Common myeloid progenitor, CD34-positive (primary cell): Measurements from ENCODE around the gene POR.
A peak's percentile ranks its signal among the peaks of the same experiment; 100 is the strongest.
"Not testable (repeated sequence)": the region's sequence is repeated elsewhere in the genome, so short reads cannot be mapped to it uniquely, and the experiment has no call there.

Experiments used
- CTCF ChIA-PET: fragments of 350-600 bp; sonication (Branson Sonifier 250); formaldehyde crosslinking; loops from one replicate; lab custom pipeline; 2021; ENCODE audit warnings: antibody characterized with exemption; lab: Charles Lee
- POLR2A ChIA-PET: fragments of 350-600 bp; sonication (Branson Sonifier 250); formaldehyde crosslinking; loops from one replicate; lab custom pipeline; 2021; ENCODE audit warnings: antibody characterized with exemption; lab: Charles Lee
- DNase-seq, 3 donors: peaks; one replicate each; pipeline versions ENCODE4 v3.0.0 to v3.0.0-alpha.2; 2013
- H3K27ac ChIP-seq, 2 experiments: 1 replicate in 1 of 2; 2 replicates in 1 of 2; pipeline ENCODE4 v1.7.0; 2013; ENCODE audit warnings: inconsistent platforms in 2 of 2, low read length in 2 of 2, mild to moderate bottlenecking in 2 of 2, low read depth in 1 of 2, moderate library complexity in 1 of 2; ENCODE audit not compliant: severe bottlenecking in 2 of 2, insufficient read depth in 1 of 2, poor library complexity in 1 of 2
- H3K27me3 ChIP-seq, 5 experiments: replicated peaks in 2 of 5; 1 replicate in 3 of 5; 2 replicates in 2 of 5; pipeline versions ENCODE4 v1.6.1 to v1.7.0; 2013; ENCODE audit warnings: low read length in 4 of 5, mild to moderate bottlenecking in 2 of 5, moderate library complexity in 2 of 5, inconsistent platforms in 1 of 5; ENCODE audit not compliant: insufficient read depth in 5 of 5, control insufficient read depth in 4 of 5
- H3K36me3 ChIP-seq, 4 experiments: 1 replicate in 2 of 4; 2 replicates in 2 of 4; pipeline versions ENCODE4 v1.6.1 to v1.7.0; 2013; ENCODE audit warnings: low read length in 3 of 4, control low read depth in 1 of 4, mild to moderate bottlenecking in 1 of 4; ENCODE audit not compliant: control insufficient read depth in 4 of 4, insufficient read depth in 4 of 4
- H3K4me1 ChIP-seq, 4 experiments: 1 replicate in 3 of 4; 2 replicates in 1 of 4; pipeline versions ENCODE4 v1.6.1 to v1.7.1; 2013; ENCODE audit warnings: low read length in 3 of 4, mild to moderate bottlenecking in 3 of 4, control low read depth in 1 of 4, inconsistent platforms in 1 of 4, moderate library complexity in 1 of 4; ENCODE audit not compliant: control insufficient read depth in 4 of 4, insufficient read depth in 4 of 4; ENCODE audit errors: control extremely low read depth in 1 of 4
- H3K4me3 ChIP-seq, 7 experiments: 1 replicate in 4 of 7; 2 replicates in 3 of 7; pipeline versions ENCODE4 v1.5.1 to v1.7.0; 2013; ENCODE audit warnings: mild to moderate bottlenecking in 7 of 7, low read length in 6 of 7, moderate library complexity in 6 of 7, inconsistent platforms in 2 of 7, low read depth in 2 of 7, control low read depth in 1 of 7; ENCODE audit not compliant: insufficient read depth in 4 of 7, control insufficient read depth in 1 of 7; ENCODE audit errors: extremely low read depth in 1 of 7
- H3K9me3 ChIP-seq, 5 experiments: 1 replicate in 4 of 5; 2 replicates in 1 of 5; pipeline versions ENCODE4 v1.6.1 to v1.7.1; 2013; ENCODE audit warnings: low read length in 4 of 5, mild to moderate bottlenecking in 2 of 5, inconsistent platforms in 1 of 5, low read depth in 1 of 5, moderate library complexity in 1 of 5; ENCODE audit not compliant: control insufficient read depth in 4 of 5, insufficient read depth in 2 of 5; ENCODE audit errors: control extremely low read depth in 1 of 5
- WGBS: methylation state at CpG from one replicate; pipeline ENCODE4 v1.1.5; 2013; ENCODE audit not compliant: insufficient coverage; 5-methylcytosine and 5-hydroxymethylcytosine counted together

Gene POR

DNA sequence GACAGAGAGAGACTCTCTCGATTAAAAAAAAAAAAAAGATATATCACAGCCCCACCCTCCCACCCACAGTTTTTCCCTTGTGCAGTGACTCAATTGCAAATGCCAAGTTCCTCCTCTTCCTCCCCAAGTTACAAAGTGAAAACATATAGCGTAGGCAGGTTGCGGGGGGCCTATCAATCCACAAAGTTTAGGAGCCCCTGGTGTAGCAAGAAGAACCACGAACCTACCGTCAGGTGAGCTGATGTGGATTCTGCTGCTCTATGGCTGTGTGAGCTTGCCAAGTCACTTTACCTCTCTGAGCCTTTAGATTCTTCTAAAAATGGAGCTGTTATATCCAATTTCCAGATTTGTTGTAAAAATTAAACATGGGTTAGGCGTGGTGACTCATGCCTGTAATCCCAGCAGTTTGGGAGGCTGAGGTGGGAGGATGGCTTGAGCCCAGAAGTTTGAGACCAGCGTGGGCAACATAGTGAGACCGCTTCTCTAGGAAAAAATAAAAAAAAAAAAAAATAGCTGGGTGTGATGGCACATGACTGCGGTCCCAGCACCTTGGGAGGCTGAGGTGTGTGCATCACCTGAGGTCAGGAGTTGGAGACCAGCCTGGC is 44.3 kb upstream of the POR start:
- no peak for DNase-seq
- H3K27me3 ChIP-seq = peaks cover 0 to 2% (median 0%) of the 10 kb centered on the region in 5 experiments
- H3K4me1 ChIP-seq = peaks cover 0 to 5% (median 0%) of the 10 kb centered on the region in 4 experiments
- H3K4me3 ChIP-seq = no peak overlapping the region
- POLR2A ChIA-PET = no interaction called here
- no peak overlapping the region for H3K27ac ChIP-seq
- CTCF ChIA-PET = interaction anchor here (0.7 to 2.8 kb wide), 3 partner anchors 24 to 151 kb away, joined by 3 to 25 read pairs (median 4); no protein-coding TSS in a partner anchor
- H3K36me3 ChIP-seq = no peaks in the 10 kb centered on the region
- no peaks in the 10 kb centered on the region for H3K9me3 ChIP-seq
- 98% methylated on average over 6 of the region's 9 CpGs for WGBS

DNA sequence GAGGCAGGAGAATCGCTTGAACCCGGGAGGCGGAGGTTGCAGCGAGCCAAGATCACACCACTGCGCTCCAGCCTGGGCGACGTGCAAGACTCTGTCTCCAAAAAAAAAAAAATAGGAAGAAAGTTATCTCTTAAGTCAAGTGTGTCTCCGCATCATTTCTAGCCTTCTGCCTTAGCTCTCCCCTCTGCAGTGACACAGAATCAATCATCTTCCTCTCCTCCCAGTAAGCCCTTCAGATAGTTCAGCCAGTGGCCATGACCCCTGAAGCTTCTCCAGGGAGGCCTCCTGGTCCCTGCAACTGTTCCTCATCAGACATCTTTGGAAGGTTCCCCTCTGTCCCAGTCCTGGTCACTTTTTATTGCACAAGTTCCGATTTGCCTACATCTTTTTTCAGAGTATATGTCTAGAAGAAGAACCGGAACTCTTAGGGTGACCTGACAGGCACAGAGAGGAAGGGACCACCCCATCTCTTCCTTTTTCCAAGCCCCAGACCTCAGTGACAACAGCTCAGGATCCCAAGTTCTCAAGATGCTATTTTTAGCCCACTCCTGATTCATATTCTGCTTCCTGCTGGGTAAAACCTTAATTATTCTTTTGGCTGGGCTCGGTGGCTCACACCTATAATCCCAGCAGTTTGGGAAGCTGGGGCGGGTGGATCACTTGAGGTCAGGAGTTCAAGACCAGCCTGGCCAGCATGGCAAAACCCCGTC is 42.7 kb upstream of the POR start:
- ChIA-PET POLR2A (no interaction called here), CTCF (no interaction called here)
- no peaks in the 10 kb centered on the region for H3K9me3 ChIP-seq
- H3K36me3 ChIP-seq = no peaks in the 10 kb centered on the region
- DNase-seq = no peak
- H3K27ac ChIP-seq = no peak overlapping the region
- H3K27me3 ChIP-seq = no peaks in the 10 kb centered on the region
- WGBS = 86% methylated on average over 8 of the region's 13 CpGs
- H3K4me3 ChIP-seq = no peak overlapping the region
- H3K4me1 ChIP-seq = no peaks in the 10 kb centered on the region

DNA sequence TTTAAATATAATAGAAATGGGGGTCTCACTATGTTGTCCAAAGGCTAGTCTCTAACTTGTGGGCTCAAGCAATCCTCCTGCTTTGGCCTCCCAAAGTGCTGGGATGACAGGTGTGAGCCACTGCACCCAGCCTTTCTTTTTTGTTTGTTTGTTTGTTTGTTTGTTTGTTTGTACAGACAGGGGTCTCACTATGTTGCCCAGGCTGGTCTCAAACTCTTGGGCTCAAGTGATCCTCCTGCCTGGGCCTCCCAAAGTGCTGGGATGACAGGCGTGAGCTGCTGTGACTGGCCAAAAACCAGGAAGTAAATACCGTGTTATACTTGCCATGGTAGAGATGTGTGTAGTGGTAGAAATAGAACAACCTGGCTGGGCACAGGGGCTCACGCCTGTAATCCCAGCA is 40.8 kb upstream of the POR start:
- H3K27ac ChIP-seq, POLR2A ChIA-PET, H3K9me3 ChIP-seq, H3K4me3 ChIP-seq, CTCF ChIA-PET, DNase-seq, H3K36me3 ChIP-seq, H3K27me3 ChIP-seq: not testable (repeated sequence)
- 75% methylated on average over 3 of the region's 3 CpGs for WGBS
- H3K4me1 ChIP-seq = peaks cover 4 to 10% (median 7%) of the 10 kb centered on the region in 4 experiments

DNA sequence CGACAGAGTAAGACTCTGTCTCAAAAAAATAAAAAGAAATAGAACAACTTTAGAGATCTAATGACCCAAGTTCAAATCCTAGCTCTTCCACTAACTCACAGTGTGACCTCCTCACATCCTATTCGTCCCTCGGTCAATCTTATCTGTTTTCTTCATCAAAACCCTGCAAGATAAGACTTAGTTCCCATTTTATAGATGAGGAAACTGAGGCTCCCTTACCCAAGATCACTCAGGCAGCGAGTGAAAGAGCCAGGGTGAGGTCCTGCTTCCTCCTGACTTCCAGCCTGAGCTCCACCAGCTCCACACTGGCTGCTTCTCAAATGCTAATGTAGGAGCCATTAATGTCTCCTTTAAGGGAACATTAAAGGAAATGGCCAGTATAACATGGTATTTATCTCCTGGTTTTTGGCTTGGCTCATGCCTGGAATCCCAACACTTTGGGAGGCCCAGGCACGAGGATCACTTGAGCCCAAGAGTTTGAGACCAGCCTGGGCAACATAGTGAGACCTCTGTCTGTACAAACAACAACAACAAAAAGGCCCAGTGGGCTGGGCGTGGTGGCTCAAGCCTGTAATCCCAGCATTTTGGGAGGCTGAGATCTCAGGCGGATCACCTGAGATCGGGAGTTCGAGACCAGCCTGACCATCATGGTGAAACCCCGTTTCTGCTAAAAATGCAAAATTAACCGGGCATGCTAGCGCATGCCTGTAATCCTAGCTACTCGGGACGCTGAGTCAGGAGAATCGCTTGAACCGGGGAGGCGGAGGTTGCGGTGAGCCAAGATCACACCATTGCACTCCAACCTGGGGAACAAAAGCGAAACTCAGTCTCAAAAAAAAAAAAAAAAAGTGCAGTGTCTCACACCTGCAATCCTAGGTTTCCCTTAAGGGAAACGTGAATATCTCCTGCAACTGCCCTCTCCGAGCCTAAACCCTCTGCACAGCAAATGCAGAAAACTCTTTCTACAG is 39.6 kb upstream of the POR start:
- CTCF ChIA-PET = interaction anchor here (0.7 to 1.6 kb wide), 2 partner anchors 9 to 19 kb away, joined by 3 to 5 read pairs; no protein-coding TSS in a partner anchor
- H3K9me3 ChIP-seq = no peaks in the 10 kb centered on the region
- POLR2A ChIA-PET = interaction anchor here (0.6 kb wide), 1 partner anchor 250 kb away, joined by 4 read pairs; no protein-coding TSS in a partner anchor
- H3K4me3 ChIP-seq = no peak overlapping the region
- no peak for DNase-seq
- no peak overlapping the region for H3K27ac ChIP-seq
- H3K4me1 ChIP-seq = peaks cover 12 to 23% (median 16%) of the 10 kb centered on the region in 4 experiments
- 93% methylated on average over 18 of the region's 21 CpGs for WGBS
- no peaks in the 10 kb centered on the region for H3K36me3 ChIP-seq
- no peaks in the 10 kb centered on the region for H3K27me3 ChIP-seq

DNA sequence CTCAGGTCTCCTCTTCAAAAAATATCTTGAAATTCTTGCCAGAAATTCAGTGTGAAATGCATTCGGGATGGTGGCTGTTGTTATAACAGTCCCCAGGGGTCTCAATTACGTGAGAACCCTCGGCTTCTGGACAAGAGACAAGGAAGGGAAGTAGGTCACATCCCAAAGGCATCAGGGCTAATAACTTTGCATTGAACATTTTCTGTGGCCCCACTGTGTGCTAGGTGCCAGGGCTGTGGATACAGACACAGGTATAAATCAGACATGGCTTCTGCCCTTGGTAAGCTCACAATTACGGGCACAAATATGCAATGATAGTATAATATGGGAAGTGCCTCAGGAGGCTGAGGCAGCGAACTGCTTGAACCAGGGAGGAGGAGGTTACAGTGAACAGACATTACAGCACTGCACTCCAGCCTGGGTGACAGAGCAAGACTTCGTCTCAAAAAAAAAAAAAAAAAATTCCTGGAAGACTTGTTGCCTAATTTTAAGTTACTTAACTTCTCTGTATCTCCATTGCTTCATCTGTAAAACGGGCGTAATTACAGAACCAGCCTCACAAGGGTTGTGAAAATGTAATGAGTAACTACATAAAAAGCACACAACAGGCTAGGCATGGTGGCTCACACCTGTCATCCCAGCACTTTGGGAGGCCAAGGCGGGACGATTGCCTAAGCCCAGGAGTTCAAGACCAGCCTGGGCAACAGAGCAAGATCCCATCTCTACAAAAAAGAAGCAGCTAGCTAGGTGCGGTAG is 38.7 kb upstream of the POR start:
- H3K4me1 ChIP-seq = peaks cover 12 to 23% (median 16%) of the 10 kb centered on the region in 4 experiments
- H3K9me3 ChIP-seq = no peaks in the 10 kb centered on the region
- no peaks in the 10 kb centered on the region for H3K27me3 ChIP-seq
- H3K27ac ChIP-seq = no peak overlapping the region
- CTCF ChIA-PET = interaction anchor here (0.7 to 2.9 kb wide), 3 partner anchors 10 to 20 kb away, joined by 3 to 13 read pairs (median 5); no protein-coding TSS in a partner anchor
- H3K36me3 ChIP-seq = peaks cover 0 to 8% (median 1%) of the 10 kb centered on the region in 4 experiments
- POLR2A ChIA-PET = no interaction called here
- WGBS = 93% methylated on average over 9 of the region's 11 CpGs
- H3K4me3 ChIP-seq = no peak overlapping the region
- no peak for DNase-seq

DNA sequence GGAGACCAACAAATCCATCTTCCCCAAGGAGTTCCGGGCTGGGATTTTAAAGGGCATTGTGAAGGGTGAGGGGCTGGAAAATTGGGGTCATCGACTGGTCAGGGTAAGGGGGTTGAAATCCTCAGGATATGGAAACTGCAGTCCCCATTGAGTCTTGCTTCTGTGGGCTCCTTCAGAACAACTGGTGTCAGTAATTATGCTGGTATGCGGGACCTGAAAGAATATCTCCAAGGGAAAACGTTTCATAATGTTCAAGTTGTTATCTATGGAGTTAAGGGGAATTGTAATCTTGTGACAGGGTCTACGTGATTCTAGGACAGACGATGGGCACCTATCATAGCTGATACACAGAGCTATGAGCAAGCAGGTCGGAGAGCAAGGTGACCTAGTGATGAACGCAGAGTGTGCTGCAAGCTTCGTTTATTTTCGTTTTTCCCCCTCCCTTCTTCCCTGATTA is 36.6 kb upstream of the POR start:
- no peak for DNase-seq
- Histone ChIP-seq H3K36me3 (peaks cover 4 to 27% (median 12%) of the 10 kb centered on the region in 4 experiments), H3K4me1 (peaks cover 12 to 23% (median 16%) of the 10 kb centered on the region in 4 experiments), H3K27ac (peak overlapping the region in 1 of 2 experiments; percentile 55), H3K27me3 (no peaks in the 10 kb centered on the region), H3K4me3 (peak overlapping the region in 6 of 7 experiments; percentile 52 to 86 (median 65)), H3K9me3 (no peaks in the 10 kb centered on the region)
- POLR2A ChIA-PET = no interaction called here
- CTCF ChIA-PET = interaction anchor here (1.2 to 2.9 kb wide), 2 partner anchors 12 to 14 kb away, joined by 3 to 13 read pairs; no protein-coding TSS in a partner anchor
- WGBS = 16% methylated on average over 9 of the region's 10 CpGs
